PC-9 (cell line): Measurements from ENCODE around the gene BMP2K. TPM values are rescaled to one million over a fixed set of nuclear protein-coding genes. Genes with fewer than 3 reads are reported as not detected.

Experiments
- BruUV-seq: library from RNA; stranded (reverse); fragments of 400-500 nt; replicated peaks from 2 replicates; lab custom pipeline; 2021; lab: Mats Ljungman, UMichigan
- CTCF ChIA-PET: fragments of 300-600 bp; sonication (Branson Sonifier 250); formaldehyde crosslinking; loops from one replicate; lab custom pipeline; 2022; ENCODE audit warnings: antibody characterized with exemption; lab: Charles Lee
- POLR2A ChIA-PET: fragments of 300-600 bp; sonication (Branson Sonifier 250); formaldehyde crosslinking; loops from one replicate; lab custom pipeline; 2022; ENCODE audit warnings: antibody characterized with exemption; ENCODE audit not compliant: unreplicated experiment; lab: Charles Lee
- DNase-seq, 2 experiments: peaks; one replicate each; pipeline versions ENCODE4 v3.0.0 to v3.0.0-alpha.2; 2015 to 2022; ENCODE audit warnings: mixed read lengths in 1 of 2
- H2AFZ ChIP-seq: fragments of 200-600 bp; sonication (generic); 2 replicates; pipeline ENCODE4 v1.8.1; 2017; ENCODE audit warnings: antibody characterized with exemption
- H3F3A ChIP-seq: fragments of 200-600 bp; sonication (generic); 2 replicates; pipeline ENCODE4 v1.8.1; 2017; ENCODE audit warnings: antibody characterized with exemption, mild to moderate bottlenecking, low read depth; ENCODE audit not compliant: insufficient read depth
- H3K27ac ChIP-seq: fragments of 200-600 bp; sonication (generic); 2 replicates; pipeline ENCODE4 v1.6.1; 2016; ENCODE audit warnings: mixed run types
- H3K27me3 ChIP-seq: fragments of 200-600 bp; sonication (generic); 2 replicates; pipeline ENCODE4 v1.6.1; 2016; ENCODE audit warnings: low read depth, mixed run types; ENCODE audit not compliant: insufficient read depth
- H3K36me3 ChIP-seq: fragments of 200-600 bp; sonication (generic); 2 replicates; pipeline ENCODE4 v1.6.1; 2016; ENCODE audit warnings: low read depth, mixed run types
- H3K4me1 ChIP-seq: fragments of 200-600 bp; sonication (generic); replicated peaks from 2 replicates; pipeline ENCODE4 v1.6.1; 2016; ENCODE audit warnings: mixed run types; ENCODE audit not compliant: insufficient read depth
- H3K4me2 ChIP-seq: fragments of 200-600 bp; sonication (generic); 2 replicates; pipeline ENCODE4 v1.6.1; 2017; ENCODE audit warnings: mixed run types
- H3K4me3 ChIP-seq: fragments of 200-600 bp; sonication (generic); 2 replicates; pipeline ENCODE4 v1.6.1; 2016; ENCODE audit warnings: mixed run types
- H3K79me2 ChIP-seq: fragments of 200-600 bp; sonication (generic); 2 replicates; pipeline ENCODE4 v1.6.1; 2017; ENCODE audit warnings: low read depth, mixed run types
- H3K9me2 ChIP-seq: fragments of 200-600 bp; sonication (generic); 2 replicates; pipeline ENCODE4 v1.8.1; 2017; ENCODE audit warnings: mild to moderate bottlenecking; ENCODE audit not compliant: insufficient read depth
- H3K9me3 ChIP-seq: fragments of 200-600 bp; sonication (generic); 2 replicates; pipeline ENCODE4 v1.8.1; 2016; ENCODE audit warnings: low read depth; ENCODE audit not compliant: insufficient read depth
- H4K20me1 ChIP-seq: fragments of 200-600 bp; sonication (generic); 2 replicates; pipeline ENCODE4 v1.8.1; 2017; ENCODE audit not compliant: insufficient read depth
- CTCF ChIP-seq: fragments of 200-600 bp; sonication (generic); conservative IDR thresholded peaks from 2 replicates; pipeline ENCODE4 v1.6.1; 2017; ENCODE audit warnings: mixed run types, antibody characterized with exemption, mild to moderate bottlenecking, moderate library complexity
- EZH2 ChIP-seq: fragments of 200-600 bp; sonication (generic); IDR thresholded peaks from 2 replicates; pipeline ENCODE4 v1.8.0; 2017; ENCODE audit warnings: antibody characterized with exemption, low read depth
- intact Hi-C: fragments of 100-400 bp; cut with micrococcal nuclease; formaldehyde crosslinking; loops from one replicate; pipeline ENCODE4 v1.10.0; 2022; ENCODE audit not compliant: unreplicated experiment
- total RNA-seq: library from RNA; stranded (reverse); gene quantifications from 2 replicates; pipeline ENCODE4 v1.2.3, GENCODE V29; 2021

The BMP2K gene
- total RNA-seq, 1 experiment from 2014 or later = 12.2 TPM

GRCh38 chr4:78772526-78773091 is 3.5 kb upstream of the BMP2K start:
- Histone ChIP-seq H4K20me1 (no peaks in the 10 kb centered on the region), H3K27me3 (no peaks in the 10 kb centered on the region), H3K79me2 (peaks cover 8% of the 10 kb centered on the region), H3K36me3 (no peaks in the 10 kb centered on the region), H3K9me2 (no peaks in the 10 kb centered on the region), H2AFZ (no peak overlapping the region), H3K4me1 (peaks cover 6% of the 10 kb centered on the region), H3K4me3 (no peak overlapping the region), H3K9me3 (no peaks in the 10 kb centered on the region), H3K27ac (no peak overlapping the region), H3F3A (peaks cover 4% of the 10 kb centered on the region; the same call in 1 of the 2 replicates), H3K4me2 (no peak overlapping the region)
- ChIA-PET CTCF (no interaction called here), POLR2A (no interaction called here)
- TF ChIP-seq EZH2 = no peak
- TF ChIP-seq CTCF = no peak
- BruUV-seq = no TSS peak
- DNase-seq = no peak
- intact Hi-C loops = no loop called here

- Histone ChIP-seq H2AFZ (no peak overlapping the region), H3K4me3 (peak overlapping the region; percentile 78; the same call in 1 of the 2 replicates)
- CTCF ChIA-PET = interaction anchor here (0.5 kb wide), 1 partner anchor 1729 kb away, joined by 3 read pairs; no protein-coding TSS in a partner anchor
These were observed 1.7 kb upstream of the BMP2K start for GRCh38 chr4:78774417-78774816.

More at GRCh38 chr4:78774417-78774816, 1.7 kb upstream of the BMP2K start:
- BruUV-seq = no TSS peak
- no peak for TF ChIP-seq CTCF
- no peak for TF ChIP-seq EZH2
- peak overlapping the region; percentile 82 for H3K4me2 ChIP-seq
- H3K9me3 ChIP-seq = no peaks in the 10 kb centered on the region
- H3K4me1 ChIP-seq = peaks cover 14% of the 10 kb centered on the region
- H3K27ac ChIP-seq = no peak overlapping the region
- POLR2A ChIA-PET = no interaction called here
- peaks cover 4% of the 10 kb centered on the region; the same call in 1 of the 2 replicates for H3F3A ChIP-seq
- H3K9me2 ChIP-seq = no peaks in the 10 kb centered on the region
- intact Hi-C loops = no loop called here
- no peaks in the 10 kb centered on the region for H3K27me3 ChIP-seq
- H3K79me2 ChIP-seq = peaks cover 26% of the 10 kb centered on the region
- no peak for DNase-seq
- H4K20me1 ChIP-seq = no peaks in the 10 kb centered on the region
- H3K36me3 ChIP-seq = no peaks in the 10 kb centered on the region
